AG04450 (cell line): Measurements from ENCODE around the gene HS3ST6. TPM values are rescaled to one million over a fixed set of nuclear protein-coding genes. Genes with fewer than 3 reads are reported as not detected.

ENCODE experiments used
- CTCF ChIA-PET: fragments of 300-600, 350-600 bp; formaldehyde crosslinking; extraction: SDS; loops from one replicate; lab custom pipeline; 2022; ENCODE audit warnings: antibody characterized with exemption, inconsistent platforms; lab: Charles Lee
- POLR2A ChIA-PET: fragments of 350-600 bp; formaldehyde crosslinking; extraction: SDS; loops from one replicate; lab custom pipeline; 2021; ENCODE audit warnings: antibody characterized with exemption, inconsistent platforms; lab: Yijun Ruan, JAX
- DNase-seq: peaks from one replicate; pipeline ENCODE4 v3.0.0-alpha.2; 2011; ENCODE audit warnings: low read depth, low spot score
- H3K27ac ChIP-seq: one replicate; pipeline ENCODE4 v1.5.1; 2012; ENCODE audit warnings: low read depth, low read length, control low read depth
- H3K27me3 ChIP-seq: one replicate; pipeline ENCODE4 v1.6.0; 2012; ENCODE audit warnings: low read length; ENCODE audit not compliant: control insufficient read depth, insufficient read depth
- H3K4me3 ChIP-seq: 2 replicates; pipeline ENCODE4 v1.5.1; 2011; ENCODE audit warnings: mild to moderate bottlenecking, low read depth, low read length, control low read depth
- H3K9me3 ChIP-seq: 2 replicates; pipeline ENCODE4 v1.5.1; 2012; ENCODE audit warnings: low read length; ENCODE audit not compliant: control insufficient read depth, insufficient read depth
- CTCF ChIP-seq: IDR thresholded peaks from 2 replicates; pipeline ENCODE4 v1.5.1; 2011; ENCODE audit warnings: low read depth, low read length, control low read depth, inconsistent platforms
- polyA plus RNA-seq: library from polyadenylated mRNA; depleted of rRNA; stranded (reverse); fragments of >200 nt; gene quantifications from 2 replicates; pipeline ENCODE4 v1.2.3, GENCODE V29; 2011

The HS3ST6 gene
- polyA plus RNA-seq, 1 experiment: not detected

DNA sequence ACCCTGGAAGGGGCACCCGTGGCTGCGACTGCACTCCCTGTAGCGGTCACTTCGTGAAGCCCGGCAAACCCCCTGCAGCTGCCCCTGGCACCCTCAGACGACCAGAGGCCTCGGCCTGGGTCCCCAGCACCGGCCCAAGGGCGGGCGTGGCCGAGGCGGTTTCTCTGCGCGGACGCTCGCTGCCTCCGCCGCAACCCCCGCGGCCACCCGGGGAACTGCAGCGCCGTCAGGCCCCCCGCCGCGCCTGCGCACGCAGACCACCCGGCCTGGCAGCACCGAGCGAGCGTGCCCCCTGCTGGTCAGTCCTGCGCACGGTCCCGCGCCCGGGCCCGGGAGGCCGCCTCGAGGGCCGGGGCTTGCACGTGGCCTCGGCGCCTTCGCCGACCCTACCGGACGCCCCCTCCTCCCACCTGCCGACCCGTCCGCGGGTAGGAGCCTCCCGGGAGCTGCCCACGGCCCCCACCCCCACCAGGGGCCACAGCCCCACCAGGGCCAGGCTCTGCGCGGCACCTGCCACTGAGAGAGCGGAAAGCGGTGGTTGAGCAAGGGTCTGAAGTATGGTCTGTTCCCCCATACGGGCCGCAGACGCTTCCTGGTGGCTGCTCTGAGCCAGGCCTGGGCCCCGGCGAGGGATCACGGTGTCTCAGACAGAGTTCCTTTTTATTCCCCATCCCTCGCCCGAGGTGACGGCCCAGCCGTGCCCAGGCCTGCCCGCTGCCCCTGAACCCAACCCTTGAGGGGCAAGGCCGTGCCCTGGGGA, 11.5 kb upstream of the HS3ST6 start:
- H3K9me3 ChIP-seq: no peaks in the 10 kb centered on the region
- H3K27ac ChIP-seq: no peak overlapping the region
- ChIA-PET CTCF (interaction anchor here (0.5 to 5.8 kb wide), 16 partner anchors 12 to 223 kb away, joined by 3 to 83 read pairs (median 4); partner anchors contain the start of genes FAHD1 and MEIOB), POLR2A (interaction anchor here (0.6 to 1.0 kb wide), 2 partner anchors 13 to 35 kb away, joined by 3 to 6 read pairs; partner anchors contain the start of genes MSRB1 and RPS2)
- peak; percentile 32 for DNase-seq
- peak; percentile 61 for TF ChIP-seq CTCF
- peaks cover 9% of the 10 kb centered on the region for H3K27me3 ChIP-seq
- peak overlapping the region; percentile 63 for H3K4me3 ChIP-seq

GRCh38 chr16:1929105-1929504, 10.9 kb upstream of the HS3ST6 start:
- Histone ChIP-seq H3K9me3 (no peaks in the 10 kb centered on the region), H3K4me3 (peak overlapping the region; percentile 63), H3K27ac (no peak overlapping the region), H3K27me3 (peaks cover 15% of the 10 kb centered on the region)
- CTCF ChIA-PET: interaction anchor here (0.6 to 5.8 kb wide), 14 partner anchors 12 to 308 kb away, joined by 3 to 83 read pairs (median 6); partner anchors contain the start of genes FAHD1 and MEIOB
- DNase-seq: no peak
- TF ChIP-seq CTCF: no peak
- POLR2A ChIA-PET: interaction anchor here (0.6 to 1.0 kb wide), 3 partner anchors 14 to 235 kb away, joined by 3 to 6 read pairs (median 5); partner anchors contain the start of genes MSRB1 and RPS2

DNA sequence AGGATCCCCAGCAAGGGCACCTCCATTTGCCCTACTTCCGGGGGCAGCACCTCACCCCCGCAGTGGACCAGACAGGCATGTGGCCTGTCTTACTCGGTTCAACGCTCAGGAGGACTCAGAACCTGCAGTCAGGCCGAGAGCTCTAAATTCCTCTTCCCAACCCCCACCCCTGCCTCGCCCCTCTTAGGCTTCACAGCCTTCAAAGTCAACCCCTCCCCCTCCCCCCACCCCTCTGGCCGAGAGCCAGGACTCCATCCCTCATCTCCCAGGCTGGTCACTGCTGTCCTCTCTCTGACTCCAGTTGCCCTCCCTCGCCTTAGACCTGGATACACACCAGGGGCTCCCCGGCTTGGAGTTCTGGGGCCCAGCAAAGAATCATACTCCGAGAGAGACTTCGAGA, 8.1 kb upstream of the HS3ST6 start:
- Histone ChIP-seq H3K27ac (no peak overlapping the region), H3K9me3 (no peaks in the 10 kb centered on the region; the same call in 1 of the 2 replicates), H3K4me3 (no peak overlapping the region), H3K27me3 (peaks cover 40% of the 10 kb centered on the region)
- DNase-seq: no peak
- POLR2A ChIA-PET: no interaction called here
- CTCF ChIA-PET: interaction anchor here (0.6 to 1.0 kb wide), 2 partner anchors 41 to 62 kb away, joined by 5 to 8 read pairs; no protein-coding TSS in a partner anchor
- TF ChIP-seq CTCF: no peak

DNA sequence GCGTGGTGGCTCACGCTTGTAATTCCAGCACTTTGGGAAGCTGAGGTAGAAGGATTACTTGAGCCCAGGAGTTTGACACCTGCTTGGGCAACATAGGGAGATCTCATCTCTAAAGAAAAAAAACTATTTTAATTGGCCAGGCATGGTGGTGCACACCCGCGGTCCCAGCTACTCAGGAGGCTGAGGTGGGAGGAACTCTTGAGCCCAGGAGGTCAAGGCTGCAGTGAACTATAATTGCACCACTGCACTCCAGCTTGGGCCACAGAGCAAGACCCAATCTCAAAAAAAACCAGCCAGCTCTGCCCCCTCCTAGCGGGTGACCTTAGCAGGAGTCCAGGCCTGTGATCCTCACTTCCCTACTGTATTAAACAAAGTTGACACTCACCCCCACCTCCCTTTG, 5.9 kb upstream of the HS3ST6 start:
- ChIA-PET CTCF (interaction anchor here (1.0 kb wide), 1 partner anchor 37 kb away, joined by 3 read pairs; no protein-coding TSS in a partner anchor), POLR2A (no interaction called here)
- H3K27me3 ChIP-seq: peaks cover 58% of the 10 kb centered on the region
- DNase-seq: no peak
- H3K4me3 ChIP-seq: no peak overlapping the region
- H3K27ac ChIP-seq: no peak overlapping the region
- TF ChIP-seq CTCF: no peak
- H3K9me3 ChIP-seq: peaks cover 3% of the 10 kb centered on the region; the same call in 1 of the 2 replicates
